Endodermal cell (in vitro differentiated cells): ENCODE measurements around the gene MTAP. TPM values are rescaled to one million over a fixed set of nuclear protein-coding genes. Genes with fewer than 3 reads are reported as not detected.

ENCODE experiments used
- DNase-seq: peaks from one replicate; pipeline ENCODE4 v3.0.0-alpha.2; 2017
- H3K27ac ChIP-seq: 2 replicates; pipeline ENCODE4 v1.5.1; 2013; ENCODE audit warnings: mild to moderate bottlenecking, low read depth, low read length, moderate library complexity
- H3K27me3 ChIP-seq: 2 replicates; pipeline ENCODE4 v1.6.1; 2013; ENCODE audit warnings: mild to moderate bottlenecking, low read length, moderate library complexity; ENCODE audit not compliant: insufficient read depth, control insufficient read depth, poor library complexity, severe bottlenecking
- H3K36me3 ChIP-seq: 2 replicates; pipeline ENCODE4 v1.7.0; 2013; ENCODE audit warnings: mild to moderate bottlenecking, low read length, moderate library complexity; ENCODE audit not compliant: control insufficient read depth, insufficient read depth
- H3K4me1 ChIP-seq: one replicate; pipeline ENCODE4 v1.7.0; 2013; ENCODE audit warnings: low read length; ENCODE audit not compliant: control insufficient read depth, insufficient read depth
- H3K4me3 ChIP-seq: 2 replicates; pipeline ENCODE4 v1.5.1; 2013; ENCODE audit warnings: mild to moderate bottlenecking, low read length, moderate library complexity
- H3K9ac ChIP-seq: 2 replicates; pipeline ENCODE4 v1.6.1; 2013; ENCODE audit warnings: mild to moderate bottlenecking, low read length, moderate library complexity; ENCODE audit not compliant: poor library complexity, severe bottlenecking; ENCODE audit errors: extremely low read depth
- H3K9me3 ChIP-seq: 2 replicates; pipeline ENCODE4 v1.6.1; 2013; ENCODE audit warnings: mild to moderate bottlenecking, low read length, moderate library complexity; ENCODE audit not compliant: control insufficient read depth
- H3K27ac Mint-ChIP-seq: 2 replicates; pipeline ENCODE4 v1.8.0; 2020; ENCODE audit warnings: mixed read lengths
- H3K27me3 Mint-ChIP-seq: 2 replicates; pipeline ENCODE4 v1.8.0; 2021; ENCODE audit warnings: mild to moderate bottlenecking, mixed read lengths; ENCODE audit not compliant: insufficient read depth
- H3K36me3 Mint-ChIP-seq: 2 replicates; pipeline ENCODE4 v1.8.0; 2020; ENCODE audit warnings: low read depth, mixed read lengths
- H3K4me1 Mint-ChIP-seq: 2 replicates; pipeline ENCODE4 v1.8.0; 2020; ENCODE audit warnings: mixed read lengths
- H3K4me3 Mint-ChIP-seq: 2 replicates; pipeline ENCODE4 v1.8.0; 2020; ENCODE audit warnings: mild to moderate bottlenecking, moderate library complexity, mixed read lengths
- H3K9me3 Mint-ChIP-seq: 2 replicates; pipeline ENCODE4 v1.8.0; 2020; ENCODE audit warnings: mild to moderate bottlenecking, mixed read lengths
- CTCF ChIP-seq: fragments of 200-600 bp; sonication (generic); conservative IDR thresholded peaks from 2 replicates; pipeline ENCODE4 v1.5.0; 2021; ENCODE audit warnings: antibody characterized with exemption, mild to moderate bottlenecking
- WGBS, 2 experiments: methylation state at CpG; one replicate each; pipeline versions ENCODE4 v1.1.5 to v1.1.7; 2013; ENCODE audit warnings: missing lambda C conversion rate in 2 of 2, mixed read lengths in 1 of 2; ENCODE audit not compliant: insufficient coverage in 1 of 2, insufficient read length in 1 of 2; 5-methylcytosine and 5-hydroxymethylcytosine counted together
- total RNA-seq, 2 donors: library from RNA; stranded (reverse); fragmentation: NEBNext Ultra II Directional in 1 of 2; extraction: Animal tissue kit (Norgen Biotek cat#: 25700) in 1 of 2; gene quantifications; 2 replicates in 1 of 2; 3 replicates in 1 of 2; pipeline ENCODE4 v1.2.1, GENCODE V29; 2021

MTAP gene
- total RNA-seq, 2 donors from 2014 or later = 81.0 to 99.0 TPM

- H3K27me3 ChIP-seq = no peaks in the 10 kb centered on the region
- no peak overlapping the region for H3K27ac ChIP-seq
- H3K27ac Mint-ChIP-seq = no peak overlapping the region
- peaks cover 41% of the 10 kb centered on the region for H3K36me3 ChIP-seq
- H3K4me1 Mint-ChIP-seq = no peaks in the 10 kb centered on the region
- no peaks in the 10 kb centered on the region for H3K4me1 ChIP-seq
- peaks cover 8% of the 10 kb centered on the region for H3K9me3 Mint-ChIP-seq
- no peak for DNase-seq
- no peak overlapping the region for H3K4me3 ChIP-seq
- WGBS, 2 experiments = 100% methylated on average over 2 of the region's 3 CpGs; no CpG with 5 or more reads in 1 of the 2 experiments
- peaks cover 13% of the 10 kb centered on the region for H3K9me3 ChIP-seq
- H3K9ac ChIP-seq = no peak overlapping the region
- H3K36me3 Mint-ChIP-seq = peaks cover 29% of the 10 kb centered on the region
- no peak overlapping the region for H3K4me3 Mint-ChIP-seq
- TF ChIP-seq CTCF = no peak
- H3K27me3 Mint-ChIP-seq = no peaks in the 10 kb centered on the region
Measured at GRCh38 chr9:21871256-21871975, 69.0 kb downstream of the MTAP start.

- no peak overlapping the region for H3K4me3 ChIP-seq
- H3K27me3 ChIP-seq = no peaks in the 10 kb centered on the region
- no peaks in the 10 kb centered on the region for H3K4me1 ChIP-seq
- no peak overlapping the region for H3K4me3 Mint-ChIP-seq
- H3K27ac ChIP-seq = no peak overlapping the region
- H3K27me3 Mint-ChIP-seq = no peaks in the 10 kb centered on the region
- no peaks in the 10 kb centered on the region for H3K4me1 Mint-ChIP-seq
- peaks cover 13% of the 10 kb centered on the region for H3K9me3 ChIP-seq
- no peak overlapping the region for H3K27ac Mint-ChIP-seq
- peaks cover 34% of the 10 kb centered on the region for H3K36me3 Mint-ChIP-seq
- H3K9ac ChIP-seq = no peak overlapping the region
- peaks cover 8% of the 10 kb centered on the region for H3K9me3 Mint-ChIP-seq
- no peak for TF ChIP-seq CTCF
- 92 to 100% methylated on average over 1 of the region's 1 CpG for WGBS, 2 experiments
- no peak for DNase-seq
- peaks cover 29% of the 10 kb centered on the region for H3K36me3 ChIP-seq
Measured at GRCh38 chr9:21872696-21873095, 70.3 kb downstream of the MTAP start.

- H3K4me3 ChIP-seq = no peak overlapping the region
- no peaks in the 10 kb centered on the region for H3K27me3 Mint-ChIP-seq
- H3K27ac Mint-ChIP-seq = no peak overlapping the region
- no peak for TF ChIP-seq CTCF
- no peak for DNase-seq
- no peaks in the 10 kb centered on the region for H3K4me1 ChIP-seq
- peaks cover 13% of the 10 kb centered on the region for H3K9me3 ChIP-seq
- no peak overlapping the region for H3K9ac ChIP-seq
- H3K27me3 ChIP-seq = no peaks in the 10 kb centered on the region
- H3K27ac ChIP-seq = no peak overlapping the region
- H3K4me3 Mint-ChIP-seq = no peak overlapping the region
- H3K36me3 Mint-ChIP-seq = peaks cover 40% of the 10 kb centered on the region
- H3K36me3 ChIP-seq = peaks cover 19% of the 10 kb centered on the region
- H3K9me3 Mint-ChIP-seq = peaks cover 8% of the 10 kb centered on the region
- WGBS, 2 experiments = 90 to 100% methylated on average over 3 to 6 of the region's 6 CpGs
- no peaks in the 10 kb centered on the region for H3K4me1 Mint-ChIP-seq
Measured at GRCh38 chr9:21873540-21874221, 71.2 kb downstream of the MTAP start.
